GM12865 (cell line): ENCODE results near the gene TMC4.

ENCODE experiments used
- DNase-seq: peaks from one replicate; pipeline ENCODE4 v3.0.0; 2010; ENCODE audit warnings: low read depth
- H3K4me3 ChIP-seq: 2 replicates; pipeline ENCODE4 v1.5.1; 2011; ENCODE audit warnings: mild to moderate bottlenecking, low read depth, low read length, control low read depth
- CTCF ChIP-seq: IDR thresholded peaks from 2 replicates; pipeline ENCODE4 v1.5.1; 2011; ENCODE audit warnings: low read length, control low read depth, low read depth, inconsistent platforms; ENCODE audit not compliant: insufficient read depth; ENCODE audit errors: missing control alignments

Gene TMC4

GRCh38 chr19:54162241-54162805 is 10.6 kb downstream of the TMC4 start:
- no peak overlapping the region for H3K4me3 ChIP-seq
- no peak for TF ChIP-seq CTCF
- peak; percentile 75 for DNase-seq

GRCh38 chr19:54160854-54161253 is 12.1 kb downstream of the TMC4 start:
- TF ChIP-seq CTCF: no peak
- H3K4me3 ChIP-seq: peak overlapping the region; percentile 92
- no peak for DNase-seq

GRCh38 chr19:54160182-54160811 is 12.7 kb downstream of the TMC4 start:
- TF ChIP-seq CTCF: no peak
- no peak for DNase-seq
- peak overlapping the region; percentile 92 for H3K4me3 ChIP-seq

GRCh38 chr19:54159352-54160181 is 13.4 kb downstream of the TMC4 start, which contains the start of gene LENG1:
Gene LENG1, minus strand, starts transcription at chr19:54159721. Its CDS starts 26 bp downstream, at chr19:54159695.
- peak within 1 kb of the TSS; percentile 92 for H3K4me3 ChIP-seq
- DNase-seq: peak; percentile 100
- peak; percentile 21 for TF ChIP-seq CTCF

- peak overlapping the region; percentile 67 for H3K4me3 ChIP-seq
- DNase-seq: peak; percentile 58
Observed at GRCh38 chr19:54158812-54159351, 14.1 kb downstream of the TMC4 start.

GRCh38 chr19:54156953-54157352 is 16.0 kb downstream of the TMC4 start:
- TF ChIP-seq CTCF: no peak
- no peak overlapping the region for H3K4me3 ChIP-seq
- no peak for DNase-seq

More at GRCh38 chr19:54158812-54159351, 14.1 kb downstream of the TMC4 start:
- TF ChIP-seq CTCF: no peak
